HG02938 (cell line): ENCODE measurements around the gene NR2F6.

Source experiments
- ATAC-seq: cut with Tn5 transposase; IDR thresholded peaks from one replicate; pipeline ENCODE4 v1.9.1; 2021; ENCODE audit warnings: mild to moderate bottlenecking, moderate library complexity; ENCODE audit not compliant: unreplicated experiment

NR2F6 gene

GRCh38 chr19:17264641-17264979 lies 18.9 kb upstream of the NR2F6 start, which contains the start of gene USHBP1:
TSS of gene USHBP1 (minus strand) at chr19:17264745. CDS start at chr19:17264299, 446 bp downstream.
- no peak for ATAC-seq

- ATAC-seq, result no peak
Observed at GRCh38 chr19:17263712-17264640, 18.3 kb upstream of the NR2F6 start.

GRCh38 chr19:17262557-17262956 lies 16.8 kb upstream of the NR2F6 start:
- ATAC-seq, result no peak

- peak; percentile 75 for ATAC-seq
Observed at GRCh38 chr19:17260842-17261325, 15.2 kb upstream of the NR2F6 start.

GRCh38 chr19:17259934-17260333 lies 14.2 kb upstream of the NR2F6 start:
- ATAC-seq, result no peak

GRCh38 chr19:17259118-17259780 lies 13.5 kb upstream of the NR2F6 start:
- ATAC-seq, result no peak

- no peak for ATAC-seq
Observed at GRCh38 chr19:17256130-17256529, 10.4 kb upstream of the NR2F6 start.

GRCh38 chr19:17255150-17255621 lies 9.5 kb upstream of the NR2F6 start:
- ATAC-seq, result no peak

- ATAC-seq, result no peak
Observed at GRCh38 chr19:17254636-17255035, 8.9 kb upstream of the NR2F6 start.

- no peak for ATAC-seq
Observed at GRCh38 chr19:17249887-17250548, 4.3 kb upstream of the NR2F6 start.

GRCh38 chr19:17248011-17248776 lies 2.5 kb upstream of the NR2F6 start:
- ATAC-seq, result no peak

- ATAC-seq, result no peak
Observed at GRCh38 chr19:17246681-17247425, 1.1 kb upstream of the NR2F6 start.

GRCh38 chr19:17244618-17245534 lies 843 bp downstream of the NR2F6 start:
- no peak for ATAC-seq

- no peak for ATAC-seq
Observed at GRCh38 chr19:17243830-17244617, 1.7 kb downstream of the NR2F6 start.

GRCh38 chr19:17243211-17243829 lies 2.4 kb downstream of the NR2F6 start:
- no peak for ATAC-seq

GRCh38 chr19:17242431-17243208 lies 3.1 kb downstream of the NR2F6 start:
- ATAC-seq, result no peak
